Cardiac muscle cell (in vitro differentiated cells and primary cell): Measurements from ENCODE around the gene SLC35F5. TPM values are rescaled to one million over a fixed set of nuclear protein-coding genes. Genes with fewer than 3 reads are reported as not detected.
A peak's percentile ranks its signal among the peaks of the same experiment; 100 is the strongest.
"Not testable (repeated sequence)": the region's sequence is repeated elsewhere in the genome, so short reads cannot be mapped to it uniquely, and the experiment has no call there.

Experiments
- DNase-seq, 2 donors: peaks; one replicate each; pipeline versions ENCODE4 v3.0.0 to v3.0.0-alpha.2; 2010 to 2017; ENCODE audit warnings: low read depth in 1 of 2, low spot score in 1 of 2
- H3K27ac ChIP-seq: fragments of 200-600 bp; sonication (generic); 2 replicates; pipeline ENCODE4 v1.5.1; 2016
- H3K27me3 ChIP-seq: fragments of 200-600 bp; sonication (generic); 2 replicates; pipeline ENCODE4 v1.6.0; 2016; ENCODE audit warnings: control low read depth
- H3K36me3 ChIP-seq: fragments of 200-600 bp; sonication (generic); 2 replicates; pipeline ENCODE4 v1.5.1; 2016; ENCODE audit warnings: control low read depth
- H3K4me1 ChIP-seq: fragments of 200-600 bp; sonication (generic); 2 replicates; pipeline ENCODE4 v1.8.1; 2017; ENCODE audit warnings: low read depth, mild to moderate bottlenecking, mixed run types
- H3K4me3 ChIP-seq: fragments of 200-600 bp; sonication (generic); 2 replicates; pipeline ENCODE4 v1.5.1; 2016; ENCODE audit warnings: mild to moderate bottlenecking
- H3K9me3 ChIP-seq: fragments of 200-600 bp; sonication (generic); 2 replicates; pipeline ENCODE4 v1.5.1; 2017; ENCODE audit warnings: low read depth, mild to moderate bottlenecking, control low read depth
- polyA plus RNA-seq: library from polyadenylated mRNA; unstranded; fragments of >200 nt; fragmentation: Nextera tagmentation; extraction: Ambion mirVana; gene quantifications from 2 replicates; pipeline ENCODE4 v1.2.1, GENCODE V29; 2016
- total RNA-seq: library from RNA; depleted of rRNA; stranded (reverse); fragments of >200 nt; gene quantifications from 2 replicates; pipeline ENCODE4 v1.2.3, GENCODE V29; 2016
- TF ChIP-seq, protein P1 (sequence below): IDR thresholded peaks from 2 replicates; pipeline ENCODE4 v1.5.1; 2012; ENCODE audit warnings: low read depth, mild to moderate bottlenecking, low read length

The SLC35F5 gene
- total and polyA plus RNA-seq, 2 experiments from 2014 or later = 27.6 to 48.4 TPM

DNA sequence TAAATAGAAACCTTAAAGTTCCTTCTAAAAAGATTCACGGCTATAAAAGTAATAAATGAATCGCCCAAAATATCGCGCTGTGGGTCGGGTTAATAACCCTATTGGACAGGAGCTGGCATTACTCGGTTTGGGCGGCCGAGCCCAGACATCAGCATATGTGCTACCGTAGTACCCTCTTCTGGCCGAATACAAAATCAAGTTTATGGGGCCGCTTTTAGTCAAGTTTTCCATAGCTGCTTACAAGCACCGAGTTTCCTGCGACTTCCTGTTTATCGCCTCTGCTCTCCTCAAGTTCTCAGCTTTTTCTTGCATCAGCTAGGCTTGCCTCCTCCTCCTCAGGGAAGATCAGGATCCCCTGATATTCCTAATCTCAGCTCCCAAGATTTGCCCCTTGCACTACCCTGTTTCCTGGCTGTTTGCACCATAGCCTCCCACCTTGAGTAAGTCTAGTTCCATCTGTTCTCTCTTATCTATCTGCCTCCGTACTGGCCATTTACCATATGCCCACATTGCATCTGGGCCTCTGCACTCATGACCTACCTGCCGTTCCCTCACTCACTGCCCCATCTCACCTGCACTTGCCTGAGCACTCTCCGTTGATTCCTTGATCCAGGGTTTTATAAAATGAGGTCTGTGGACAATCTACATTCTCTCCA is 56.1 kb downstream of the SLC35F5 start:
- Histone ChIP-seq H3K27me3 (no peaks in the 10 kb centered on the region), H3K4me3 (no peak overlapping the region), H3K36me3 (no peaks in the 10 kb centered on the region), H3K4me1 (no peaks in the 10 kb centered on the region), H3K27ac (no peak overlapping the region), H3K9me3 (no peaks in the 10 kb centered on the region)
- peak; percentile 20 to 51 for DNase-seq
- TF ChIP-seq, protein P1, sequence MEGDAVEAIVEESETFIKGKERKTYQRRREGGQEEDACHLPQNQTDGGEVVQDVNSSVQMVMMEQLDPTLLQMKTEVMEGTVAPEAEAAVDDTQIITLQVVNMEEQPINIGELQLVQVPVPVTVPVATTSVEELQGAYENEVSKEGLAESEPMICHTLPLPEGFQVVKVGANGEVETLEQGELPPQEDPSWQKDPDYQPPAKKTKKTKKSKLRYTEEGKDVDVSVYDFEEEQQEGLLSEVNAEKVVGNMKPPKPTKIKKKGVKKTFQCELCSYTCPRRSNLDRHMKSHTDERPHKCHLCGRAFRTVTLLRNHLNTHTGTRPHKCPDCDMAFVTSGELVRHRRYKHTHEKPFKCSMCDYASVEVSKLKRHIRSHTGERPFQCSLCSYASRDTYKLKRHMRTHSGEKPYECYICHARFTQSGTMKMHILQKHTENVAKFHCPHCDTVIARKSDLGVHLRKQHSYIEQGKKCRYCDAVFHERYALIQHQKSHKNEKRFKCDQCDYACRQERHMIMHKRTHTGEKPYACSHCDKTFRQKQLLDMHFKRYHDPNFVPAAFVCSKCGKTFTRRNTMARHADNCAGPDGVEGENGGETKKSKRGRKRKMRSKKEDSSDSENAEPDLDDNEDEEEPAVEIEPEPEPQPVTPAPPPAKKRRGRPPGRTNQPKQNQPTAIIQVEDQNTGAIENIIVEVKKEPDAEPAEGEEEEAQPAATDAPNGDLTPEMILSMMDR = no peak

DNA sequence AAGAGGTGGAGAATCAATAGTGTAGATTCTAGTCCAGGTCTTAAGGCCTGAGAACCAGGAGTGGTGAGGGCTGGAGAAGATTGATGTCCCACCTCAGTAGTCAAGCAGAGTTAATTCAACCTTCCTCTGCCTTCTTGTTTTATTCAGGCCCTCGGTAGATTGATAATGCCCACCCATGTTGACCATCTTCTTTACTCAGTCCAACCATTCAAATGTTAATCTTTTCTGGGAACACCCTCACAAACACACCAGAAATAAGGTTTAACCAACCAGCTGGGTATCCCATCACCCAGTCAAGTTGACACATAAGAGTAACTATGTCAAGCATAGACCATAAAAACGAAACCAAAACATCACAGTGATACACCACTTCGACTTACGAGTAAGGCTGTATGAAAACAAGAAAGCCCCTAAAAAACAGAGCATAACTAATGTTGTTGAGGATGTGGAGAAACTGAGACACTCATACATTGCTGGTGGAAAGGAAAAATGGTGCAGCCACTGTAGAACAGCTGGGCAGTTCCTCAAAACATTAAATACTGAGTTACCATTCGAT is 57.5 kb downstream of the SLC35F5 start:
- Histone ChIP-seq H3K4me3 (no peak overlapping the region), H3K36me3 (no peaks in the 10 kb centered on the region), H3K27ac (no peak overlapping the region), H3K4me1 (no peaks in the 10 kb centered on the region), H3K27me3 (no peaks in the 10 kb centered on the region), H3K9me3 (no peaks in the 10 kb centered on the region)
- TF ChIP-seq, protein P1 = no peak
- no peak for DNase-seq

DNA sequence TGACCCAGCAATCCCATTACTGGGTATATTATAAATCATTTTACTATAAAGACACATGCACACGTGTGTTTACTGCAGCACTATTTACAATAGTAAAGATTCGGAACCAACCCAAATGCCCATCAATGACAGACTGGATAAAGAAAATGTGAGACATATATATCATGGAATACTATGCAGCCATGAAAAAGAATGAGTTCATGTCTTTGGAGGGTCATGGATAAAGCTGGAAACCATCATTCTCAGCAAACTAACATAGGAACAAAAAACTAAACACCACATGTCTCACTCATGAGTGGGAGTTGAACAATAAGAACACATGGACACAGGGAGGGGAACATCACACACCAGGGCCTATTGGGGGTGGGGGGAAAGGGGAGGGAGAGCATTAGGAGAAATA is 58.2 kb downstream of the SLC35F5 start:
- DNase-seq, H3K27ac ChIP-seq, H3K9me3 ChIP-seq, H3K36me3 ChIP-seq, H3K4me1 ChIP-seq, H3K4me3 ChIP-seq, H3K27me3 ChIP-seq: not testable (repeated sequence)

DNA sequence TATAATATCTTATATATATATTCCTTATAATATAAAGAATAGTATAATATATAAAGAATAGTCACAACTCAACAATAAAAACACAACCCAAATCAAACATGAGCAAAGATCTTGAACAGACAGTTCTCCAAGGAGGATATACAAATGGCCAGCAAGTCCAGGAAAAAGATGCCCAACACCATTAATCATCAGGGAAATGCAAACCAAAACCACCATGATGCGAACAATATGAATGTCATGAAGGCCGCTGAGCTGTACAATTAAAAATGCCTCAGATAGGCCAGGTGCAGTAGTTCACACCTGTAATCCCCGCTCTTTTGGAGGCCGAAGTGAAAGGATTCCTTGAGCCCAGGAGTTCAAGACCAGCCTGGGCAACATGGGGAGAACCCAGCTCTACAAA is 58.9 kb downstream of the SLC35F5 start:
- no peaks in the 10 kb centered on the region for H3K9me3 ChIP-seq
- no peak for DNase-seq
- H3K4me1 ChIP-seq = no peaks in the 10 kb centered on the region
- no peak overlapping the region for H3K27ac ChIP-seq
- no peak overlapping the region for H3K4me3 ChIP-seq
- TF ChIP-seq, protein P1 = no peak
- H3K27me3 ChIP-seq = no peaks in the 10 kb centered on the region
- no peaks in the 10 kb centered on the region for H3K36me3 ChIP-seq

DNA sequence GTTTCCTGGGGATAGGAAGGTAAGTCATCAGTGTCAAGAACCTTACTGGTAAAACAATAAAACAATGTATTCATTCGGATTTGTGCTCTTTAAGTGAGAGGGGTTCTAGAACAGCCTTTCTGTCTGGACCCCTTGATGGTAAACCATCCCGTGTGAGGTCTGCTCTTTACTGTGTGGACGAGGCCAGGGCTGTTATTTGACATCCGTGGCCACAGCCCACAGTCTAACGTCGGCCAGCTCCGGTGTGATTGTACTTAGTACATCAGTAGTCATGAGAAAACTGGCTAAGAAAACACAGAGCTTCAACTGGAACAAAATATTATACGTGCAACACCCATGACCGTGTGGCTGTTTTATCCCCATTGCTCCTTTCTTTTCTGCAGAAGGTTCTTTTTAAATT is 62.0 kb downstream of the SLC35F5 start:
- no peaks in the 10 kb centered on the region for H3K4me1 ChIP-seq
- no peak overlapping the region for H3K4me3 ChIP-seq
- TF ChIP-seq, protein P1 = no peak
- H3K27ac ChIP-seq = no peak overlapping the region
- H3K27me3 ChIP-seq = no peaks in the 10 kb centered on the region
- no peaks in the 10 kb centered on the region for H3K36me3 ChIP-seq
- no peaks in the 10 kb centered on the region for H3K9me3 ChIP-seq
- no peak for DNase-seq

DNA sequence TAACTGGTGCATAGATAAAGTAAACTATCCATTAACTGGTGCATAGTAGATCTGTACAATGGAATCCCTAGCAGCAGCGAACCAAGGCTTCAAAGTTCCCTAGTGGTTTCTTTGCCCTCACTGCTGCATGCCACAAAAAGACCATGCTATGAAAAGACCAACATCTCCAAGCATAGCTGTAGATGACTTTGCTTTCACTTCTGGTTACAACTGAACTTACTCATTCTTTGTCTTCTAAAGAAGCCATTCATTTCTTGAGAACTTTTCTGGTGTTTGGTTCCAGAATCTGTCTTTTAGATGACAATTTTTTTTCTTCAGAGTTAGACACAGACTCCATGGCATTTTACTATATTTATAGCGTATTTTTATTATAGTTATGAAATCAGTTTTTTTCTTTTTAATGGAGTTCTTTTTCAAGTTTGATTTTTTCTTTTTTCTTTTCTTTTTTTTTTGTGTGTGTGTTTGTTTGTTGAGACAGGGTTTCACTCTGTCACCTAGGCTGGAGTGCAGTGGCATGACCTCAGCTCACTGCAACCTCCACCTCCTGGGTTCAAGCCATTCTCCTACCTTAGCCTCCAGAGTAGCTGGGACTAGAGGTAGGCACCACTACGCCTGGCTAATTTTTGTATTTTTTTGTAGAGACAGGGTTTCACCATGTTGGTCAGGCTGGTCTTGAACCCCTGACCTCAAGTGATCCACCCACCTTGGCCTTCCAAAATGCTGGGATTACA is 63.6 kb downstream of the SLC35F5 start:
- Histone ChIP-seq H3K27ac (no peak overlapping the region), H3K36me3 (no peaks in the 10 kb centered on the region), H3K9me3 (no peaks in the 10 kb centered on the region), H3K4me3 (no peak overlapping the region), H3K4me1 (no peaks in the 10 kb centered on the region), H3K27me3 (no peaks in the 10 kb centered on the region)
- no peak for DNase-seq
- TF ChIP-seq, protein P1 = no peak

DNA sequence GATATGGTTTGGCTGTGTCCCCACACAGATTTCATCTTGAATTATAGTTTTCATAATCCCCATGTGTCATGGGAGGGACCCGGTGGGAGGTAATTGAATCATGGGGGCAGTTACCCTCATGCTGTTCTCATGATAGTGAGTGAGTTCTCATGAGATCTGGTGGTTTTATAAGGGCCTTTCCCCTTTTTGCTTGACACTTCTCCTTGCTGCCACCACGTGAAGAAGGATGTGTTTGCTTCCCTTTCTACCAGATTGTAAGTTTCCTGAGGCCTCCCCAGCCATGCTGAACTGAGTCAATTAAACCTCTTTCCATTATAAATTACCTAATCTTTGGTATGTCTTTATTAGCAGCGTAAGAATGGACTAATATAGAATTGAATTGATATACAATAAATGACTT is 65.6 kb downstream of the SLC35F5 start:
- H3K9me3 ChIP-seq, H3K27ac ChIP-seq, DNase-seq, H3K4me3 ChIP-seq, H3K4me1 ChIP-seq, H3K27me3 ChIP-seq, H3K36me3 ChIP-seq: not testable (repeated sequence)
